Testis (tissue), 3 donors: Measurements from ENCODE around the gene CRYGN. TPM values are rescaled to one million over a fixed set of nuclear protein-coding genes. Genes with fewer than 3 reads are reported as not detected.
A peak's percentile ranks its signal among the peaks of the same experiment; 100 is the strongest.

Experiments
- DNase-seq: peaks from one replicate; pipeline ENCODE4 v3.0.0-alpha.2; 2019
- H3K27ac ChIP-seq, 2 donors: fragments of 200-600 bp; sonication (generic); one replicate each; pipeline ENCODE4 v1.5.1; 2019
- H3K27me3 ChIP-seq: fragments of 200-600 bp; sonication (generic); one replicate; pipeline ENCODE4 v1.5.1; 2019
- H3K36me3 ChIP-seq: fragments of 200-600 bp; sonication (generic); one replicate; pipeline ENCODE4 v1.5.1; 2017; ENCODE audit warnings: low read depth; ENCODE audit errors: missing control alignments
- H3K4me1 ChIP-seq: fragments of 200-600 bp; sonication (generic); one replicate; pipeline ENCODE4 v1.5.1; 2019
- H3K4me3 ChIP-seq, 2 donors: fragments of 200-600 bp; sonication (generic); one replicate each; pipeline ENCODE4 v1.5.1; 2017 to 2019
- H3K9me3 ChIP-seq: fragments of 200-600 bp; sonication (generic); one replicate; pipeline ENCODE4 v1.5.1; 2017
- CTCF ChIP-seq, 3 experiments: fragments of 450-650 bp in 2 of 3; fragments of 200-600 bp in 1 of 3; sonication (generic) in 1 of 3; IDR thresholded peaks; one replicate each; pipeline ENCODE4 v1.5.1; 2016 to 2019; ENCODE audit warnings: antibody characterized with exemption in 3 of 3, mild to moderate bottlenecking in 2 of 3, moderate library complexity in 1 of 3
- POLR2A ChIP-seq: fragments of 450-650 bp; IDR thresholded peaks from one replicate; pipeline ENCODE4 v1.6.1; 2017; ENCODE audit warnings: antibody characterized with exemption, mild to moderate bottlenecking, moderate library complexity
- WGBS, 2 donors: methylation state at CpG; one replicate each; pipeline ENCODE4 v1.1.5; 2018; 5-methylcytosine and 5-hydroxymethylcytosine counted together
- intact Hi-C: fragments of 100-400 bp; cut with DNase I; formaldehyde crosslinking; loops from one replicate; pipeline ENCODE4 v1.15.1; 2023; ENCODE audit warnings: low total_unique reads
- polyA plus RNA-seq: library from polyadenylated mRNA; stranded (reverse); fragments of 350-450 nt; fragmentation: Illumina TruSeq; extraction: RNeasy Lipid Tissue Mini Kit (QIAGEN cat#74804); gene quantifications from one replicate; pipeline ENCODE4 v1.2.3, GENCODE V29; 2014; ENCODE audit warnings: low read depth, low replicate concordance; ENCODE audit not compliant: insufficient read depth
- total RNA-seq, 2 donors: library from RNA; depleted of rRNA; stranded (reverse); fragments of >200 nt; gene quantifications; one replicate each; pipeline ENCODE4 v1.2.3, GENCODE V29; 2016

The CRYGN gene
- total and polyA plus RNA-seq, 3 donors from 2014 or later: 0.44 to 1.7 (median 0.62) TPM

- 71 to 86% methylated on average over 4 of the region's 4 CpGs for WGBS, 2 donors
- Histone ChIP-seq H3K27ac (no peak overlapping the region), H3K9me3 (no peaks in the 10 kb centered on the region), H3K27me3 (no peaks in the 10 kb centered on the region), H3K4me3 (no peak overlapping the region), H3K4me1 (peaks cover 17% of the 10 kb centered on the region), H3K36me3 (no peaks in the 10 kb centered on the region)
- intact Hi-C loops: no loop called here
- DNase-seq: no peak
- TF ChIP-seq CTCF (IDR thresholded peaks at IDR 0.05) (no peak), POLR2A (no peak)
These were observed 21.9 kb upstream of the CRYGN start for GRCh38 chr7:151461942-151462230.

- peaks cover 17% of the 10 kb centered on the region for H3K4me1 ChIP-seq
- H3K27ac ChIP-seq: peak overlapping the region in 1 of 2 donors; percentile 83
- no peaks in the 10 kb centered on the region for H3K9me3 ChIP-seq
- H3K27me3 ChIP-seq: no peaks in the 10 kb centered on the region
- H3K4me3 ChIP-seq: no peak overlapping the region
- 79 to 86% methylated on average over 6 of the region's 6 CpGs for WGBS, 2 donors
- intact Hi-C loops: no loop called here
- H3K36me3 ChIP-seq: no peaks in the 10 kb centered on the region
- no peak for DNase-seq
- TF ChIP-seq CTCF (IDR thresholded peaks at IDR 0.05) (no peak), POLR2A (no peak)
These were observed 21.4 kb upstream of the CRYGN start for GRCh38 chr7:151461096-151461941.

GRCh38 chr7:151460474-151460855 is 20.5 kb upstream of the CRYGN start:
- Histone ChIP-seq H3K36me3 (no peaks in the 10 kb centered on the region), H3K4me3 (no peak overlapping the region), H3K9me3 (no peaks in the 10 kb centered on the region), H3K27ac (peak overlapping the region; percentile 48 to 83), H3K4me1 (peaks cover 17% of the 10 kb centered on the region), H3K27me3 (no peaks in the 10 kb centered on the region)
- DNase-seq: peak; percentile 51
- intact Hi-C loops: no loop called here
- 23 to 33% methylated on average over 2 to 10 of the region's 10 CpGs for WGBS, 2 donors
- TF ChIP-seq CTCF (IDR thresholded peaks at IDR 0.05) (no peak), POLR2A (no peak)

GRCh38 chr7:151459726-151460473 is 20.0 kb upstream of the CRYGN start:
- no peaks in the 10 kb centered on the region for H3K27me3 ChIP-seq
- 5 to 6% methylated on average over 19 to 25 of the region's 25 CpGs for WGBS, 2 donors
- H3K36me3 ChIP-seq: no peaks in the 10 kb centered on the region
- no peaks in the 10 kb centered on the region for H3K9me3 ChIP-seq
- intact Hi-C loops: no loop called here
- peak; percentile 86 for DNase-seq
- H3K4me1 ChIP-seq: peaks cover 17% of the 10 kb centered on the region
- no peak overlapping the region for H3K4me3 ChIP-seq
- no peak for TF ChIP-seq CTCF (IDR thresholded peaks at IDR 0.05)
- no peak for TF ChIP-seq POLR2A
- peak overlapping the region; percentile 48 to 83 for H3K27ac ChIP-seq
